Memory B cell (primary cell): Measurements from ENCODE around the gene SIK3.

Experiments
- ATAC-seq: fragments of 150-1000 bp; cut with Tn5 transposase; 2 replicates; pipeline ENCODE4 v1.10.0; 2021; ENCODE audit warnings: low read depth, mild to moderate bottlenecking, moderate library complexity
- DNase-seq, 2 donors: peaks; one replicate each; pipeline ENCODE4 v3.0.0; 2022; ENCODE audit warnings: low spot score in 2 of 2
- H3K27ac Mint-ChIP-seq: one replicate; pipeline ENCODE4 v1.8.0; 2022; ENCODE audit warnings: mild to moderate bottlenecking, moderate library complexity, mixed read lengths
- H3K27me3 Mint-ChIP-seq: one replicate; pipeline ENCODE4 v1.8.0; 2022; ENCODE audit warnings: mixed read lengths
- H3K36me3 Mint-ChIP-seq: one replicate; pipeline ENCODE4 v1.8.0; 2022; ENCODE audit warnings: mild to moderate bottlenecking, mixed read lengths
- H3K4me1 Mint-ChIP-seq: one replicate; pipeline ENCODE4 v1.8.0; 2022; ENCODE audit warnings: mixed read lengths
- H3K4me3 Mint-ChIP-seq: one replicate; pipeline ENCODE4 v1.8.0; 2022; ENCODE audit warnings: mild to moderate bottlenecking, moderate library complexity, mixed read lengths
- H3K9me3 Mint-ChIP-seq: one replicate; pipeline ENCODE4 v1.8.0; 2022; ENCODE audit warnings: mixed read lengths

The SIK3 gene

GRCh38 chr11:117009905-117010605 lies 88.2 kb downstream of the SIK3 start:
- Mint-ChIP-seq H3K27ac (peak overlapping the region; percentile 72), H3K9me3 (no peaks in the 10 kb centered on the region), H3K4me1 (peaks cover 27% of the 10 kb centered on the region), H3K36me3 (peaks cover 2% of the 10 kb centered on the region), H3K4me3 (no peak overlapping the region), H3K27me3 (no peaks in the 10 kb centered on the region)
- no peak for ATAC-seq
- no peak for DNase-seq

- Mint-ChIP-seq H3K36me3 (peaks cover 9% of the 10 kb centered on the region), H3K4me1 (peaks cover 49% of the 10 kb centered on the region), H3K9me3 (no peaks in the 10 kb centered on the region), H3K27me3 (no peaks in the 10 kb centered on the region), H3K4me3 (peak overlapping the region; percentile 32), H3K27ac (no peak overlapping the region)
- DNase-seq: no peak
- peak; percentile 70 for ATAC-seq
Observed at GRCh38 chr11:117005758-117006157, 92.5 kb downstream of the SIK3 start.

GRCh38 chr11:117002639-117003299 lies 95.5 kb downstream of the SIK3 start:
- peak overlapping the region; percentile 41 for H3K27ac Mint-ChIP-seq
- H3K27me3 Mint-ChIP-seq: no peaks in the 10 kb centered on the region
- DNase-seq: no peak
- peaks cover 11% of the 10 kb centered on the region for H3K36me3 Mint-ChIP-seq
- no peak overlapping the region for H3K4me3 Mint-ChIP-seq
- H3K4me1 Mint-ChIP-seq: peaks cover 49% of the 10 kb centered on the region
- ATAC-seq: no peak
- H3K9me3 Mint-ChIP-seq: no peaks in the 10 kb centered on the region

GRCh38 chr11:117000014-117000737 lies 98.1 kb downstream of the SIK3 start:
- Mint-ChIP-seq H3K4me1 (peaks cover 41% of the 10 kb centered on the region), H3K27me3 (no peaks in the 10 kb centered on the region), H3K9me3 (no peaks in the 10 kb centered on the region), H3K4me3 (no peak overlapping the region), H3K27ac (peak overlapping the region; percentile 41), H3K36me3 (peaks cover 11% of the 10 kb centered on the region)
- ATAC-seq: peak; percentile 54
- no peak for DNase-seq

- Mint-ChIP-seq H3K4me3 (no peak overlapping the region), H3K27me3 (no peaks in the 10 kb centered on the region), H3K36me3 (peaks cover 6% of the 10 kb centered on the region), H3K9me3 (no peaks in the 10 kb centered on the region), H3K4me1 (peaks cover 35% of the 10 kb centered on the region), H3K27ac (peak overlapping the region; percentile 73)
- ATAC-seq: no peak
- DNase-seq: no peak
Observed at GRCh38 chr11:116997071-116997470, 101.2 kb downstream of the SIK3 start.

GRCh38 chr11:116994195-116994594 lies 104.0 kb downstream of the SIK3 start:
- no peak overlapping the region for H3K4me3 Mint-ChIP-seq
- ATAC-seq: no peak

GRCh38 chr11:116993599-116993998 lies 104.6 kb downstream of the SIK3 start:
- H3K36me3 Mint-ChIP-seq: peaks cover 2% of the 10 kb centered on the region
- DNase-seq (peak; percentile 33 to 34), ATAC-seq (peak; percentile 90)
- peak overlapping the region; percentile 97 for H3K27ac Mint-ChIP-seq
- H3K27me3 Mint-ChIP-seq: no peaks in the 10 kb centered on the region
- no peaks in the 10 kb centered on the region for H3K9me3 Mint-ChIP-seq
- H3K4me3 Mint-ChIP-seq: peak overlapping the region; percentile 38
- peaks cover 40% of the 10 kb centered on the region for H3K4me1 Mint-ChIP-seq

More at GRCh38 chr11:116994195-116994594, 104.0 kb downstream of the SIK3 start:
- Mint-ChIP-seq H3K4me1 (peaks cover 34% of the 10 kb centered on the region), H3K36me3 (peaks cover 2% of the 10 kb centered on the region), H3K27ac (peak overlapping the region; percentile 97), H3K9me3 (no peaks in the 10 kb centered on the region), H3K27me3 (no peaks in the 10 kb centered on the region)
- DNase-seq: no peak

GRCh38 chr11:116991491-116991890 lies 106.7 kb downstream of the SIK3 start:
- no peaks in the 10 kb centered on the region for H3K36me3 Mint-ChIP-seq
- DNase-seq (no peak), ATAC-seq (no peak)
- peaks cover 49% of the 10 kb centered on the region for H3K4me1 Mint-ChIP-seq
- H3K27me3 Mint-ChIP-seq: no peaks in the 10 kb centered on the region
- peak overlapping the region; percentile 97 for H3K27ac Mint-ChIP-seq
- H3K9me3 Mint-ChIP-seq: no peaks in the 10 kb centered on the region
- no peak overlapping the region for H3K4me3 Mint-ChIP-seq

GRCh38 chr11:116990811-116991210 lies 107.4 kb downstream of the SIK3 start:
- DNase-seq: no peak
- peaks cover 55% of the 10 kb centered on the region for H3K4me1 Mint-ChIP-seq
- H3K9me3 Mint-ChIP-seq: no peaks in the 10 kb centered on the region
- no peaks in the 10 kb centered on the region for H3K27me3 Mint-ChIP-seq
- H3K4me3 Mint-ChIP-seq: no peak overlapping the region
- no peak for ATAC-seq
- no peaks in the 10 kb centered on the region for H3K36me3 Mint-ChIP-seq
- H3K27ac Mint-ChIP-seq: peak overlapping the region; percentile 97

GRCh38 chr11:116990061-116990473 lies 108.2 kb downstream of the SIK3 start:
- DNase-seq (no peak), ATAC-seq (no peak)
- Mint-ChIP-seq H3K9me3 (no peaks in the 10 kb centered on the region), H3K27ac (peak overlapping the region; percentile 97), H3K4me1 (peaks cover 56% of the 10 kb centered on the region), H3K27me3 (no peaks in the 10 kb centered on the region), H3K4me3 (no peak overlapping the region), H3K36me3 (no peaks in the 10 kb centered on the region)

- DNase-seq (no peak), ATAC-seq (no peak)
- H3K36me3 Mint-ChIP-seq: no peaks in the 10 kb centered on the region
- H3K4me1 Mint-ChIP-seq: peaks cover 56% of the 10 kb centered on the region
- peak overlapping the region; percentile 97 for H3K27ac Mint-ChIP-seq
- no peaks in the 10 kb centered on the region for H3K27me3 Mint-ChIP-seq
- H3K9me3 Mint-ChIP-seq: no peaks in the 10 kb centered on the region
- peak overlapping the region; percentile 41 for H3K4me3 Mint-ChIP-seq
Observed at GRCh38 chr11:116989184-116989583, 109.0 kb downstream of the SIK3 start.

- ATAC-seq: peak; percentile 97
- Mint-ChIP-seq H3K27ac (peak overlapping the region; percentile 93), H3K36me3 (no peaks in the 10 kb centered on the region), H3K27me3 (no peaks in the 10 kb centered on the region), H3K4me1 (peaks cover 55% of the 10 kb centered on the region), H3K9me3 (no peaks in the 10 kb centered on the region), H3K4me3 (peak overlapping the region; percentile 45)
- peak in 1 of 2 donors; percentile 39 for DNase-seq
Observed at GRCh38 chr11:116986521-116987105, 111.6 kb downstream of the SIK3 start.

- H3K4me1 Mint-ChIP-seq: peaks cover 59% of the 10 kb centered on the region
- no peak for DNase-seq
- ATAC-seq: no peak
- H3K4me3 Mint-ChIP-seq: no peak overlapping the region
- H3K36me3 Mint-ChIP-seq: no peaks in the 10 kb centered on the region
- peak overlapping the region; percentile 70 for H3K27ac Mint-ChIP-seq
- H3K9me3 Mint-ChIP-seq: no peaks in the 10 kb centered on the region
- H3K27me3 Mint-ChIP-seq: no peaks in the 10 kb centered on the region
Observed at GRCh38 chr11:116984589-116984988, 113.6 kb downstream of the SIK3 start.

GRCh38 chr11:116984186-116984585 lies 114.0 kb downstream of the SIK3 start:
- H3K4me3 Mint-ChIP-seq: no peak overlapping the region
- H3K4me1 Mint-ChIP-seq: peaks cover 57% of the 10 kb centered on the region
- peak overlapping the region; percentile 70 for H3K27ac Mint-ChIP-seq
- H3K36me3 Mint-ChIP-seq: no peaks in the 10 kb centered on the region
- H3K27me3 Mint-ChIP-seq: no peaks in the 10 kb centered on the region
- ATAC-seq: no peak
- no peak for DNase-seq
- no peaks in the 10 kb centered on the region for H3K9me3 Mint-ChIP-seq
